Lower leg skin (tissue), 3 donors: ENCODE measurements around the gene IRX5.

Experiments
- POLR2A ChIP-seq, 2 donors: fragments of 450-650 bp; IDR thresholded peaks; one replicate each; pipeline ENCODE4 v1.6.1; 2016 to 2017; ENCODE audit warnings: antibody characterized with exemption in 2 of 2, mild to moderate bottlenecking in 1 of 2, moderate library complexity in 1 of 2
- TF ChIP-seq, protein P1 (sequence below), 3 donors: fragments of 450-650 bp; IDR thresholded peaks; one replicate each; pipeline ENCODE4 v1.5.1; 2016; ENCODE audit warnings: antibody characterized with exemption in 3 of 3, mild to moderate bottlenecking in 3 of 3, moderate library complexity in 2 of 3

- TF ChIP-seq, protein P1, sequence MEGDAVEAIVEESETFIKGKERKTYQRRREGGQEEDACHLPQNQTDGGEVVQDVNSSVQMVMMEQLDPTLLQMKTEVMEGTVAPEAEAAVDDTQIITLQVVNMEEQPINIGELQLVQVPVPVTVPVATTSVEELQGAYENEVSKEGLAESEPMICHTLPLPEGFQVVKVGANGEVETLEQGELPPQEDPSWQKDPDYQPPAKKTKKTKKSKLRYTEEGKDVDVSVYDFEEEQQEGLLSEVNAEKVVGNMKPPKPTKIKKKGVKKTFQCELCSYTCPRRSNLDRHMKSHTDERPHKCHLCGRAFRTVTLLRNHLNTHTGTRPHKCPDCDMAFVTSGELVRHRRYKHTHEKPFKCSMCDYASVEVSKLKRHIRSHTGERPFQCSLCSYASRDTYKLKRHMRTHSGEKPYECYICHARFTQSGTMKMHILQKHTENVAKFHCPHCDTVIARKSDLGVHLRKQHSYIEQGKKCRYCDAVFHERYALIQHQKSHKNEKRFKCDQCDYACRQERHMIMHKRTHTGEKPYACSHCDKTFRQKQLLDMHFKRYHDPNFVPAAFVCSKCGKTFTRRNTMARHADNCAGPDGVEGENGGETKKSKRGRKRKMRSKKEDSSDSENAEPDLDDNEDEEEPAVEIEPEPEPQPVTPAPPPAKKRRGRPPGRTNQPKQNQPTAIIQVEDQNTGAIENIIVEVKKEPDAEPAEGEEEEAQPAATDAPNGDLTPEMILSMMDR (IDR thresholded peaks at IDR 0.05): no peak
- TF ChIP-seq POLR2A (IDR thresholded peaks at IDR 0.05): no peak
Observed at GRCh38 chr16:54932021-54932660, 1.5 kb downstream of the IRX5 start.
